ENCODE results near the gene CALCOCO1. TPM values are rescaled to one million over a fixed set of nuclear protein-coding genes. Genes with fewer than 3 reads are reported as not detected.

The CALCOCO1 gene
- total RNA-seq, 1 donor from 2014 or later: 110 TPM

GRCh38 chr12:53752192-53752601 lies 24.9 kb upstream of the CALCOCO1 start:
- no peak for DNase-seq

GRCh38 chr12:53751336-53752191 lies 24.3 kb upstream of the CALCOCO1 start, which contains the start of gene CISTR:
Gene CISTR, minus strand, starts transcription at chr12:53751979.
- no peak for DNase-seq

- peak; percentile 22 for DNase-seq
Observed at GRCh38 chr12:53750812-53751335, 23.6 kb upstream of the CALCOCO1 start.

- peak; percentile 22 for DNase-seq
Observed at GRCh38 chr12:53749986-53750811, 22.9 kb upstream of the CALCOCO1 start.

- no peak for DNase-seq
Observed at GRCh38 chr12:53748072-53748840, 21.0 kb upstream of the CALCOCO1 start.

GRCh38 chr12:53747095-53747494 lies 19.8 kb upstream of the CALCOCO1 start:
- no peak for DNase-seq

- peak; percentile 94 for DNase-seq
Observed at GRCh38 chr12:53746592-53747092, 19.4 kb upstream of the CALCOCO1 start.

- DNase-seq: no peak
Observed at GRCh38 chr12:53744751-53745150, 17.5 kb upstream of the CALCOCO1 start.

GRCh38 chr12:53744130-53744441 lies 16.8 kb upstream of the CALCOCO1 start:
- DNase-seq: no peak

GRCh38 chr12:53743266-53744129 lies 16.2 kb upstream of the CALCOCO1 start:
- DNase-seq: no peak

- DNase-seq: no peak
Observed at GRCh38 chr12:53740130-53740491, 12.9 kb upstream of the CALCOCO1 start.

GRCh38 chr12:53739214-53740129 lies 12.2 kb upstream of the CALCOCO1 start:
- DNase-seq: no peak

GRCh38 chr12:53738406-53739213 lies 11.4 kb upstream of the CALCOCO1 start:
- no peak for DNase-seq

GRCh38 chr12:53737951-53738405 lies 10.7 kb upstream of the CALCOCO1 start:
- DNase-seq: no peak

- DNase-seq: no peak
Observed at GRCh38 chr12:53737093-53737808, 10.0 kb upstream of the CALCOCO1 start.

GRCh38 chr12:53736592-53736991 lies 9.3 kb upstream of the CALCOCO1 start:
- no peak for DNase-seq

- DNase-seq: no peak
Observed at GRCh38 chr12:53735556-53735955, 8.3 kb upstream of the CALCOCO1 start.

- no peak for DNase-seq
Observed at GRCh38 chr12:53734425-53734824, 7.2 kb upstream of the CALCOCO1 start.
